ENCODE results near the gene FSD1. TPM values are rescaled to one million over a fixed set of nuclear protein-coding genes. Genes with fewer than 3 reads are reported as not detected.

FSD1 gene
- total RNA-seq, 3 donors from 2014 or later (not counting 1 experiment from before 2014, with no cell fraction given), result 15.5 to 18.2 (median 16.4) TPM

DNA sequence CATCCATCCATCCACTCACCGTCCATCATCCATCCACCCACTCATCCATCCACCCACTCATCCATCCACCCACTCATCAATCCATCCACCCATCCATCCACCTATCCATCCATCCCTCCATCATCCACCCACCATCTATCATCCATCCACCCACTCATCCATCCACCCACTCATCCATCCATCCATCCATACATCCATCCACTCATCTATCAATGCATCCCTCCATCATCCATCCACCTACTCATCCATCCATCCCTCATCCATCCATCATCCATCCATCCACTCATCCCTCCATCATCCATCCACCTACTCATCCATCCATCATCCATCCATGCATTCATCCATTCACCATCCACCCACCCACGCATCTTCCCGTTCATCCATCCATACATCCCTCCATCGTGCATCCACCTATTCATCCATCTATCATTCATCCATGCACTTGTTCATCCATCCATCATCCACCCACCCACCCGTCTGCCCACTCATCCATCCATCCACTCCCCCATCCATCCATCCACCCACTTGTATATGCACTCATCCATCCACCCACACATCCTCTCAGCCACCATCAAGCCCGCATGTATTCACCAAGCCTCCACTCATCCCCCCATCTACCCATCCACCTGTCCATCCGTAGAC is 30.7 kb downstream of the FSD1 start:
- no peak for ATAC-seq
- DNase-seq, result no peak
- Histone ChIP-seq H3K27ac (ENCODE audit: low read length) (no peak overlapping the region), H3K9me3 (ENCODE audit: control insufficient read depth, insufficient read depth, low read length) (no peaks in the 10 kb centered on the region), H3K27me3 (ENCODE audit: control insufficient read depth, insufficient read depth, low read length) (no peaks in the 10 kb centered on the region), H3K4me1 (ENCODE audit: control insufficient read depth, insufficient read depth, low read length) (peaks cover 15% of the 10 kb centered on the region), H3K36me3 (ENCODE audit: control insufficient read depth, insufficient read depth, low read length) (no peaks in the 10 kb centered on the region), H3K4me3 (ENCODE audit: low read length) (no peak overlapping the region)
- H3K27ac Mint-ChIP-seq, result no peak overlapping the region
- TF ChIP-seq, protein P1, sequence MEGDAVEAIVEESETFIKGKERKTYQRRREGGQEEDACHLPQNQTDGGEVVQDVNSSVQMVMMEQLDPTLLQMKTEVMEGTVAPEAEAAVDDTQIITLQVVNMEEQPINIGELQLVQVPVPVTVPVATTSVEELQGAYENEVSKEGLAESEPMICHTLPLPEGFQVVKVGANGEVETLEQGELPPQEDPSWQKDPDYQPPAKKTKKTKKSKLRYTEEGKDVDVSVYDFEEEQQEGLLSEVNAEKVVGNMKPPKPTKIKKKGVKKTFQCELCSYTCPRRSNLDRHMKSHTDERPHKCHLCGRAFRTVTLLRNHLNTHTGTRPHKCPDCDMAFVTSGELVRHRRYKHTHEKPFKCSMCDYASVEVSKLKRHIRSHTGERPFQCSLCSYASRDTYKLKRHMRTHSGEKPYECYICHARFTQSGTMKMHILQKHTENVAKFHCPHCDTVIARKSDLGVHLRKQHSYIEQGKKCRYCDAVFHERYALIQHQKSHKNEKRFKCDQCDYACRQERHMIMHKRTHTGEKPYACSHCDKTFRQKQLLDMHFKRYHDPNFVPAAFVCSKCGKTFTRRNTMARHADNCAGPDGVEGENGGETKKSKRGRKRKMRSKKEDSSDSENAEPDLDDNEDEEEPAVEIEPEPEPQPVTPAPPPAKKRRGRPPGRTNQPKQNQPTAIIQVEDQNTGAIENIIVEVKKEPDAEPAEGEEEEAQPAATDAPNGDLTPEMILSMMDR (IDR thresholded peaks at IDR 0.05), result no peak
- no peaks in the 10 kb centered on the region for H3K36me3 Mint-ChIP-seq
- 96% methylated on average over 7 of the region's 7 CpGs for WGBS (ENCODE audit: insufficient coverage)
- intact Hi-C loops (cut with micrococcal nuclease), result no loop called here
- peaks cover 12 to 25% of the 10 kb centered on the region in 2 donors for H3K4me1 Mint-ChIP-seq
- H3K4me3 Mint-ChIP-seq, result no peak overlapping the region
- H3K9me3 Mint-ChIP-seq, result peaks cover 0 to 11% of the 10 kb centered on the region in 2 donors
- H3K27me3 Mint-ChIP-seq (ENCODE audit: low read depth in 2 of 2), result no peaks in the 10 kb centered on the region

DNA sequence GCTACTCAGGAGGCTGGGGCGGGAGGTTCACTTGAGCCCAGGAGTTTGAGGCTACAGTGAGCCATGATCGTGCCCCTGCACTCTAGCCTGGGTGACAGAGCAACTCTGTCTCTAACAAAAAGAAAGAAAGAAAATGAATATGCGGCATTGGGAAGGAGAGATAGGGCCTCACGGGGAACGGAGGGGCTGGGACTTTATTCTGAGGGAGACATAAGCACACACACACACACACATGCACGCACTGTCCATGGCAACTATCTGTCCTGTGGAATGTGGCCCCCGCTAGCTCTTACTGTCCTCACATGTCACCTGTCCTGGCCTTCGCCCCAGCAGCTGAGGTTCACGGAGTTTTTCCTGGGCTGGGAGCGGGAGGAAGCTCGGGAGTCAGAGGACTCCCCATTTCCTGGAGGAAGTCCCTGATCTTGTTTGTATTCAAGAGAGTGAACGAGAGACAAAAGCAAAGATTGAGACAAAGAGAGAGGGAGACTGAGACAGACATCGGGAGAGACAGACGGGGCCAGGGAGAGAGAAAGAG is 33.6 kb downstream of the FSD1 start:
- no peak for ATAC-seq
- TF ChIP-seq, protein P1 (IDR thresholded peaks at IDR 0.05), result no peak
- Histone ChIP-seq H3K4me3 (ENCODE audit: low read length) (peak overlapping the region; percentile 39), H3K27ac (ENCODE audit: low read length) (peak overlapping the region; percentile 39), H3K36me3 (ENCODE audit: control insufficient read depth, insufficient read depth, low read length) (no peaks in the 10 kb centered on the region), H3K4me1 (ENCODE audit: control insufficient read depth, insufficient read depth, low read length) (peaks cover 23% of the 10 kb centered on the region), H3K9me3 (ENCODE audit: control insufficient read depth, insufficient read depth, low read length) (no peaks in the 10 kb centered on the region), H3K27me3 (ENCODE audit: control insufficient read depth, insufficient read depth, low read length) (no peaks in the 10 kb centered on the region)
- DNase-seq, result peak in 1 of 2 donors; percentile 47
- Mint-ChIP-seq H3K36me3 (no peaks in the 10 kb centered on the region), H3K27me3 (ENCODE audit: low read depth in 2 of 2) (no peaks in the 10 kb centered on the region), H3K9me3 (peaks cover 0 to 11% of the 10 kb centered on the region in 2 donors), H3K4me1 (peaks cover 12 to 37% of the 10 kb centered on the region in 2 donors), H3K27ac (peak overlapping the region; percentile 75 to 85), H3K4me3 (peak overlapping the region; percentile 92)
- 24% methylated on average over 11 of the region's 14 CpGs for WGBS (ENCODE audit: insufficient coverage)
- intact Hi-C loops (cut with micrococcal nuclease), result no loop called here

DNA sequence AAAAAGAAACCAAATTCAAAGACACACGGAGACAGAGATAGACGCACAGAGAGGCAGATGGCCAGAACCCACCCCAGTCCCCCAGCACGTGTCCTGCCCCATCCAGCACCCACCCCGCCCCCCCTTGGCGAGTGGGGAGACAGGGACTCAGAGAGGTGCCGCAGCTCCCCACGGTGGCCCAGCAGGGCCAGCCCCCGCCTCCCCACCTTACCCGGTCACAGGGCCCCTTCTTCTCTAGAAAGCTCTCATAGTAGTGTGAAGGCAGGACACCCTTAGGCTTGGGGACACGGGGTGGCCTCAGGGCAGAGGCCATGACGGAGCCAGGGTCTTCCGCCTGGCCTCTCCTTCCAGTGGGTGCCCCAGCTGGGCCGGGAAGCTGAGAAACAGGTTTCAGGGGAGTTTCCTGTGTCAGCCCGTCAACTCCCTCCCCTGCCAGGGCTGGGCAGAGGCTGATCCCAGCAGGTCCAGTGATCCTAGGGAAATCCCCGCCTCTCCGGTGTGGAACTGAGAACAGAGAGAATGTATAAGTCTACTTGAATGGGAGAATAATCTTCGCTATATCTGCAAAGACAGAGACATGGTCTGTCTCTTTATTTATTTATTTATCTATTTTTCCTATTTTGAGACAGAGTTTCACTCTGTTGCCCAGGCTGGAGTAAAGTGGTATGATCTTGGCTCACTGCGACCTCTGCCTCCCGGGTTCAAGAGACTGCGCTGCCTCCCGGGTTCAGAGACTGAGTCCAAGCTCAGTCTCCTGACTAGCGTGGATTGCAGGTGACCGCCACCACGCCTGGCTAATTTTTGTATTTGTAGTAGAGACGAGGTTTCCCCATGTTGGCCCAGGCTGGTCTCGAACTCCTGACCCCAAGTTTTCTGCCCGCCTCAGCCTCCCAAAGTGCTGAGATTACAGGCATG is 34.3 kb downstream of the FSD1 start, which contains the start of gene STAP2:
STAP2 (minus strand) TSS at position 387 of the 915 bp plus-strand sequence; CDS start at position 313, 74 bp downstream.
- H3K27me3 ChIP-seq (ENCODE audit: control insufficient read depth, insufficient read depth, low read length), result no peaks in the 10 kb centered on the region
- Mint-ChIP-seq H3K4me1 (peaks cover 12 to 42% of the 10 kb centered on the region in 2 donors), H3K4me3 (peak within 1 kb of the TSS; percentile 92), H3K27ac (peak within 1 kb of the TSS; percentile 75 to 85), H3K9me3 (peaks cover 0 to 11% of the 10 kb centered on the region in 2 donors), H3K36me3 (no peaks in the 10 kb centered on the region), H3K27me3 (ENCODE audit: low read depth in 2 of 2) (no peaks in the 10 kb centered on the region)
- WGBS (ENCODE audit: insufficient coverage), result 53% methylated on average over 26 of the region's 27 CpGs
- TF ChIP-seq, protein P1 (IDR thresholded peaks at IDR 0.05), result no peak
- no peak for DNase-seq
- ATAC-seq, result no peak
- no peaks in the 10 kb centered on the region for H3K9me3 ChIP-seq (ENCODE audit: control insufficient read depth, insufficient read depth, low read length)
- H3K36me3 ChIP-seq (ENCODE audit: control insufficient read depth, insufficient read depth, low read length), result no peaks in the 10 kb centered on the region
- H3K4me1 ChIP-seq (ENCODE audit: control insufficient read depth, insufficient read depth, low read length), result peaks cover 25% of the 10 kb centered on the region
- peak within 1 kb of the TSS; percentile 39 for H3K27ac ChIP-seq (ENCODE audit: low read length)
- H3K4me3 ChIP-seq (ENCODE audit: low read length), result peak within 1 kb of the TSS; percentile 39
- intact Hi-C loops (cut with micrococcal nuclease), result no loop called here

All from natural killer cell (primary cell).